K562 (cell line): ENCODE results near the gene WFDC1. TPM values are rescaled to one million over a fixed set of nuclear protein-coding genes. Genes with fewer than 3 reads are reported as not detected.

Experiments
- ARNT ChIP-seq, 2 experiments: fragments of 450-650 bp; IDR thresholded peaks; 2 replicates each; pipeline ENCODE4 v1.6.1; 2016; ENCODE audit warnings: mild to moderate bottlenecking in 1 of 2
- ASH1L ChIP-seq: fragments of 450-650 bp; IDR thresholded peaks from 2 replicates; pipeline ENCODE4 v1.6.1; 2018; ENCODE audit warnings: borderline replicate concordance, mild to moderate bottlenecking, low read depth; ENCODE audit not compliant: partially characterized antibody
- ATF1 ChIP-seq, 2 experiments: fragments of 450-650 bp in 1 of 2; IDR thresholded peaks; 2 replicates each; pipeline ENCODE4 v1.6.1; 2016; ENCODE audit warnings: missing compliant biosample characterization in 1 of 2, missing genetic modification characterization in 1 of 2
- DIDO1 ChIP-seq: fragments of 450-650 bp; IDR thresholded peaks from 2 replicates; pipeline ENCODE4 v1.6.1; 2016; ENCODE audit warnings: low read depth, missing biosample characterization, missing genetic modification characterization
- ERF ChIP-seq: fragments of 450-650 bp; formaldehyde crosslinking; IDR thresholded peaks from 2 replicates; pipeline ENCODE4 v1.4.0; 2020; ENCODE audit warnings: mild to moderate bottlenecking, mixed read lengths
- FOS ChIP-seq: IDR thresholded peaks from 3 replicates; pipeline ENCODE4 v1.6.1; 2011; ENCODE audit not compliant: insufficient read length; ENCODE audit errors: extremely low read depth
- FOXJ3 ChIP-seq: sonication (generic); formaldehyde crosslinking; IDR thresholded peaks from 2 replicates; pipeline ENCODE4 v1.4.0; 2020; ENCODE audit warnings: mild to moderate bottlenecking, missing genetic modification reagents
- IFI16 ChIP-seq: fragments of 250-450 bp; sonication (Bioruptor Pico); IDR thresholded peaks from 2 replicates; pipeline ENCODE4 v2.1.2; 2022; ENCODE audit warnings: mild to moderate bottlenecking, inconsistent platforms
- NFRKB ChIP-seq: fragments of 450-650 bp; IDR thresholded peaks from 2 replicates; pipeline ENCODE4 v1.6.1; 2016; ENCODE audit warnings: low read depth
- NR4A1 ChIP-seq, 2 experiments: fragments of 250-450 bp in 1 of 2; fragments of 450-650 bp in 1 of 2; sonication (Bioruptor Pico) in 1 of 2; IDR thresholded peaks; 2 replicates each; pipeline versions ENCODE4 v1.4.0 to v1.6.1; 2016 to 2020; ENCODE audit warnings: mild to moderate bottlenecking in 2 of 2, missing compliant biosample characterization in 1 of 2, missing genetic modification characterization in 1 of 2, moderate library complexity in 1 of 2
- NUFIP1 ChIP-seq: fragments of 450-650 bp; IDR thresholded peaks from 2 replicates; pipeline ENCODE4 v1.6.1; 2018; ENCODE audit not compliant: partially characterized antibody
- RBM34 ChIP-seq: fragments of 200-400 bp; formaldehyde crosslinking; IDR thresholded peaks from 2 replicates; pipeline ENCODE4 v1.6.1; 2018; ENCODE audit warnings: low read length, borderline replicate concordance; ENCODE audit not compliant: insufficient read depth
- SAP30 ChIP-seq: fragments of 200-600 bp; sonication (generic); IDR thresholded peaks from 2 replicates; pipeline ENCODE4 v1.6.1; 2012; ENCODE audit warnings: borderline replicate concordance, low read depth, mild to moderate bottlenecking, moderate library complexity, low read length, control low read depth, inconsistent platforms; ENCODE audit not compliant: insufficient read depth, poor library complexity, severe bottlenecking
- TCF3 ChIP-seq: sonication (generic); formaldehyde crosslinking; IDR thresholded peaks from 2 replicates; pipeline ENCODE4 v1.4.0; 2020; ENCODE audit warnings: mild to moderate bottlenecking, missing genetic modification reagents
- TCF7L2 ChIP-seq: fragments of 150-350 bp; IDR thresholded peaks from 2 replicates; pipeline ENCODE4 v1.6.1; 2016; ENCODE audit warnings: low read depth, mild to moderate bottlenecking, low read length, moderate library complexity
- ZFP1 ChIP-seq: fragments of 450-650 bp; formaldehyde crosslinking; IDR thresholded peaks from 2 replicates; pipeline ENCODE4 v1.4.0; 2020; ENCODE audit warnings: mild to moderate bottlenecking, mixed read lengths
- ZNF143 ChIP-seq: sonication (generic); formaldehyde crosslinking; IDR thresholded peaks from 2 replicates; pipeline ENCODE4 v1.9.0; 2022; ENCODE audit warnings: mild to moderate bottlenecking, missing genetic modification reagents
- ZNF165 ChIP-seq: fragments of 250-450 bp; sonication (Bioruptor Pico); IDR thresholded peaks from 2 replicates; pipeline ENCODE4 v1.4.0; 2020; ENCODE audit warnings: borderline replicate concordance
- polyA plus RNA-seq, 8 experiments: library from polyadenylated mRNA; depleted of rRNA in 4 of 8; stranded (reverse) in 5 of 8; unstranded in 3 of 8; fragments of >200 nt; fragmentation: Nextera tagmentation in 2 of 8; fragmentation: Illumina TruSeq in 1 of 8; extraction: Ambion mirVana in 2 of 8; extraction: Trizol in 1 of 8; gene quantifications; 2 replicates each; pipeline versions ENCODE4 v1.2.1 to v1.2.3, GENCODE V29; 2011 to 2014; ENCODE audit warnings: inconsistent platforms in 1 of 8, missing spikeins in 1 of 8
- total RNA-seq, 7 experiments: library from RNA; depleted of rRNA in 6 of 7; stranded (reverse); fragments of >200 nt in 6 of 7; fragmentation: Illumina TruSeq in 2 of 7; extraction: Trizol in 2 of 7; gene quantifications; 2 replicates each; pipeline versions ENCODE4 v1.2.1 to v1.2.3, GENCODE V29; 2011 to 2021; ENCODE audit warnings: low replicate concordance in 1 of 7
- TF ChIP-seq, protein P1 (sequence below): fragments of 450-650 bp; formaldehyde crosslinking; IDR thresholded peaks from 2 replicates; pipeline ENCODE4 v1.4.0; 2020; ENCODE audit warnings: mild to moderate bottlenecking, mixed read lengths
- TF ChIP-seq, protein P2 (sequence below): fragments of 200-800 bp; sonication (Bioruptor generic); IDR thresholded peaks from 2 replicates; pipeline ENCODE4 v1.6.1; 2017; ENCODE audit warnings: missing genetic modification characterization, missing compliant biosample characterization
- TF ChIP-seq, protein P3 (sequence below): fragments of 450-650 bp; IDR thresholded peaks from 2 replicates; pipeline ENCODE4 v1.6.1; 2016
- TF ChIP-seq, protein P4 (sequence below): sonication (generic); formaldehyde crosslinking; IDR thresholded peaks from 2 replicates; pipeline ENCODE4 v1.8.1; 2023; ENCODE audit warnings: mild to moderate bottlenecking, missing genetic modification reagents, moderate library complexity

WFDC1 gene
- total and polyA plus RNA-seq, 9 of the 15 experiments (the other 6 are each of a cell fraction or from before 2014, with no cell fraction given) = not detected

DNA sequence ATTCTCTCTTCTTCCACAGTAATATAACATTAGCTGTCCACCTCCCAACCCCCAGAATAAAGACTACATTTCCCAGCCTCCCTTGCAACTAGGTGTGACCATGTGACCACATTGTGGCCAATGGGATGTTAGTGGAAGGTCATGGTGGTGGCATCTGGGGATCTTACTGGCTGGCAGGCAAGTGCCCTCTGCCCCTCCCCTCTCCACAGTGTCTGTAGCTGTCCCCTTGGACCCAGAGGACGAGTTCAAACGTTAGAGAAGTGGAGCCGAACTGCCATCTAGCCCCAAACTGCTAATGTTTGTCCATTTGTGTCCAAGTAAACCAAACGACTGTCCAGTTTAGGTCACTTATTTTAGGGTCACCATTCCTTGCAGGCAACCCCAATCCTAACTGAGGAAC, 28.2 kb upstream of the WFDC1 start (continued):
- TF ChIP-seq, protein P1, sequence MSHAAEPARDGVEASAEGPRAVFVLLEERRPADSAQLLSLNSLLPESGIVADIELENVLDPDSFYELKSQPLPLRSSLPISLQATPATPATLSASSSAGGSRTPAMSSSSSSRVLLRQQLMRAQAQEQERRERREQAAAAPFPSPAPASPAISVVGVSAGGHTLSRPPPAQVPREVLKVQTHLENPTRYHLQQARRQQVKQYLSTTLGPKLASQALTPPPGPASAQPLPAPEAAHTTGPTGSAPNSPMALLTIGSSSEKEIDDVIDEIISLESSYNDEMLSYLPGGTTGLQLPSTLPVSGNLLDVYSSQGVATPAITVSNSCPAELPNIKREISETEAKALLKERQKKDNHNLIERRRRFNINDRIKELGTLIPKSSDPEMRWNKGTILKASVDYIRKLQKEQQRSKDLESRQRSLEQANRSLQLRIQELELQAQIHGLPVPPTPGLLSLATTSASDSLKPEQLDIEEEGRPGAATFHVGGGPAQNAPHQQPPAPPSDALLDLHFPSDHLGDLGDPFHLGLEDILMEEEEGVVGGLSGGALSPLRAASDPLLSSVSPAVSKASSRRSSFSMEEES (CRISPR knock-in tag) = peak; percentile 90
- TF ChIP-seq, protein P2, sequence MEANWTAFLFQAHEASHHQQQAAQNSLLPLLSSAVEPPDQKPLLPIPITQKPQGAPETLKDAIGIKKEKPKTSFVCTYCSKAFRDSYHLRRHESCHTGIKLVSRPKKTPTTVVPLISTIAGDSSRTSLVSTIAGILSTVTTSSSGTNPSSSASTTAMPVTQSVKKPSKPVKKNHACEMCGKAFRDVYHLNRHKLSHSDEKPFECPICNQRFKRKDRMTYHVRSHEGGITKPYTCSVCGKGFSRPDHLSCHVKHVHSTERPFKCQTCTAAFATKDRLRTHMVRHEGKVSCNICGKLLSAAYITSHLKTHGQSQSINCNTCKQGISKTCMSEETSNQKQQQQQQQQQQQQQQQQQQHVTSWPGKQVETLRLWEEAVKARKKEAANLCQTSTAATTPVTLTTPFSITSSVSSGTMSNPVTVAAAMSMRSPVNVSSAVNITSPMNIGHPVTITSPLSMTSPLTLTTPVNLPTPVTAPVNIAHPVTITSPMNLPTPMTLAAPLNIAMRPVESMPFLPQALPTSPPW (CRISPR knock-in tag) = peak; percentile 94
- TF ChIP-seq DIDO1 (tag) (peak; percentile 53; the same call in 1 of the 2 replicates), ATF1 (CRISPR knock-in tag; IDR thresholded peaks at IDR 0.05) (no peak), ATF1 (tag; IDR thresholded peaks at IDR 0.05) (peak; percentile 66), FOS (peak; percentile 96), ZFP1 (no peak), ERF (CRISPR knock-in tag) (no peak), NFRKB (no peak), ASH1L (peak; percentile 68), ARNT (IDR thresholded peaks at IDR 0.05) (no peak), ZNF165 (CRISPR knock-in tag) (no peak), NR4A1 (CRISPR knock-in tag; IDR thresholded peaks at IDR 0.05) (no peak), NR4A1 (tag; IDR thresholded peaks at IDR 0.05) (no peak), TCF7L2 (no peak), SAP30 (no peak), FOXJ3 (CRISPR knock-in tag) (no peak), RBM34 (no peak), TCF3 (CRISPR knock-in tag) (no peak), NUFIP1 (no peak), ZNF143 (peak; percentile 94), IFI16 (CRISPR knock-in tag) (no peak)
- TF ChIP-seq, protein P3, sequence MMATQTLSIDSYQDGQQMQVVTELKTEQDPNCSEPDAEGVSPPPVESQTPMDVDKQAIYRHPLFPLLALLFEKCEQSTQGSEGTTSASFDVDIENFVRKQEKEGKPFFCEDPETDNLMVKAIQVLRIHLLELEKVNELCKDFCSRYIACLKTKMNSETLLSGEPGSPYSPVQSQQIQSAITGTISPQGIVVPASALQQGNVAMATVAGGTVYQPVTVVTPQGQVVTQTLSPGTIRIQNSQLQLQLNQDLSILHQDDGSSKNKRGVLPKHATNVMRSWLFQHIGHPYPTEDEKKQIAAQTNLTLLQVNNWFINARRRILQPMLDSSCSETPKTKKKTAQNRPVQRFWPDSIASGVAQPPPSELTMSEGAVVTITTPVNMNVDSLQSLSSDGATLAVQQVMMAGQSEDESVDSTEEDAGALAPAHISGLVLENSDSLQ = 0 out of 2 replicates have a peak, but pooled peaks have one; percentile 15
- TF ChIP-seq, protein P4, sequence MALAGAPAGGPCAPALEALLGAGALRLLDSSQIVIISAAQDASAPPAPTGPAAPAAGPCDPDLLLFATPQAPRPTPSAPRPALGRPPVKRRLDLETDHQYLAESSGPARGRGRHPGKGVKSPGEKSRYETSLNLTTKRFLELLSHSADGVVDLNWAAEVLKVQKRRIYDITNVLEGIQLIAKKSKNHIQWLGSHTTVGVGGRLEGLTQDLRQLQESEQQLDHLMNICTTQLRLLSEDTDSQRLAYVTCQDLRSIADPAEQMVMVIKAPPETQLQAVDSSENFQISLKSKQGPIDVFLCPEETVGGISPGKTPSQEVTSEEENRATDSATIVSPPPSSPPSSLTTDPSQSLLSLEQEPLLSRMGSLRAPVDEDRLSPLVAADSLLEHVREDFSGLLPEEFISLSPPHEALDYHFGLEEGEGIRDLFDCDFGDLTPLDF = peak; percentile 30; the same call in 1 of the 2 replicates
